Measurements from ENCODE around the gene COMMD7.

The COMMD7 gene

DNA sequence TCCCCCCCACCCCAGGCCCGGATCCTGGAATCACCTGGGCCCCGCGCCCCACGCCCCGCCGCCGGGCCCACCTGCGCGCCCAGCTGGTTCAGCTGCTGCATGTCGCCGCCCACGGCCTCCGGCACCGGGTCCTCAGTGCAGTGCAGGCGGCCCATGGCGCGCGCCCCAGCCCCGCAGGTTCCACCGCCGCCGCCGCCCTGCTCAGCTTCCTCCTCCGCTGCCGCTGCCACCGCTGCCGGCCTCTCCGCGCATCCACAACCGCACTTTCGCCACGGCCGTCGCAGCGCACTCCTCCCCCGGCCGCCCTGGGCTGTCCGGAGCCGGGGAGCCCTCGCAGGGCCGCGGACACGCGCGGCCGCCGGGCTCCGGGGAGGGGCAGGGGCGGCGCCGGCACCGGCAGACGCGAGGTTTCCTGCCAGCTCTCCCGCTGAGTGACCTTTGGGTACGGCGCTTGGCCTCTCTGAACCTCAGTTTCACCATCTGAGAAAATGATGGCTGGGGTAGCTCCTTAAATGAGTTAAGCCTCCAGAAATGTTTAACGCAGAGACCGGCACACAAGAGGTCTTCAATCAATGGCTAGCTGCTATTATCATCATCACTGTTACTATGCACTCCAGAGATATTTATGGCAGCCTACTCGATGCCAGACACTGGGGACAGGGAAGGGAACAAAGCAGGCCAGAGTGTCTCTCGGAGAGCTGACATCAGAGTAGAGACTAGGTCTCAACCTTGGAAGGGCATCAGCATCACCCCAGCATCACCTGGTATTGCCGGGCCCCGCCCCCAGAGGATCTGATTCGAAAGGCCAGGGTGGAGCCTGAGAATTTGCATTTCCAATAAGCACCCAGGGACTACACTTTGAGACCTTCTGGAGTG lies at the start of gene COMMD7:
Gene COMMD7 (minus strand): TSS at position 231 of the 876 bp plus-strand sequence. CDS start 76 bp downstream, at position 155.
- Histone ChIP-seq H3K36me3 (peaks cover 6% of the 10 kb centered on the region), H3K27me3 (no peaks in the 10 kb centered on the region), H3K4me2 (peak within 1 kb of the TSS; percentile 98), H3K4me3 (peak within 1 kb of the TSS; percentile 87), H3K9ac (peak within 1 kb of the TSS; percentile 92), H3K9me3 (no peaks in the 10 kb centered on the region), H3K27ac (peak within 1 kb of the TSS; percentile 81), H4K20me1 (peaks cover 19% of the 10 kb centered on the region), H3K4me1 (peaks cover 35% of the 10 kb centered on the region)
- no peak for TF ChIP-seq Cebpa-rat (IDR thresholded peaks at IDR 0.05)

DNA sequence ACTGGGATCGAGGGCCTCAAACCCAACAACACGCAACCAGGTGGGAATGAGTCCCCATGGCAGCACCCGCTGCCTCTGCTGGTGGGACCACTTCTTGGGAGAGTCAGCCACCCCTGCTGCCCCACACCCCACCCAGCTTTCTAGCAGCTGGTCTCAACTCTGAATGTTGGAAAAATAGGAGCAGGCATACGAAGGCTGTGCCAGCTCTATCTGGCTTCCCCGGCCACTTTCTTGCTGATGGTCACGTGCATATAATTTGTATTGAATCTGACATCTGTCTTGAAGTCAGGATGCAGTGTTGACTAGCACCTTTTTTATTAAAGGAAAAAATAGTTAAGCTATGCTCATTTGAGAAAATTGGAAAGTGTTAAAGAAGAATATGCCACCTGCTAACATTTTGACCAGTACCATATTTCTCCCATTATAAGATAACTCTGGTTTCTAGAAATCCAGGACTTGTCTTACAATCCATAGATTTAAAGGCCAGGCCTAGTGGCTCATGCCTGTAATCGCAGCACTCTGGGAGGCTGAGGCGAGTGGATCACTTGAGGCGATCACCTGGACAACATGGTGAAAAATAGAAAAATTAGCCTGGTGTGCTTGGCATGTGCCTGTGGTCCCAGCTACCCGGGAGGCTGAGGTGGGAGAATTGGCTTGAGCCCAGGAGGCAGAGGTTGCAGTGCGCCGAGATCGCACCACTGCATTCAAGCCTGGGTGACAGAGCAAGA lies 49.6 kb upstream of the COMMD7 start:
- Histone ChIP-seq H3K9me3 (no peaks in the 10 kb centered on the region), H3K4me1 (peaks cover 100% of the 10 kb centered on the region), H3K4me3 (peak overlapping the region; percentile 45), H4K20me1 (no peaks in the 10 kb centered on the region), H3K27ac (peak overlapping the region; percentile 66), H3K9ac (no peak overlapping the region), H3K4me2 (peak overlapping the region; percentile 94), H3K27me3 (no peaks in the 10 kb centered on the region), H3K36me3 (no peaks in the 10 kb centered on the region)
- no peak for TF ChIP-seq Cebpa-rat (IDR thresholded peaks at IDR 0.05)

DNA sequence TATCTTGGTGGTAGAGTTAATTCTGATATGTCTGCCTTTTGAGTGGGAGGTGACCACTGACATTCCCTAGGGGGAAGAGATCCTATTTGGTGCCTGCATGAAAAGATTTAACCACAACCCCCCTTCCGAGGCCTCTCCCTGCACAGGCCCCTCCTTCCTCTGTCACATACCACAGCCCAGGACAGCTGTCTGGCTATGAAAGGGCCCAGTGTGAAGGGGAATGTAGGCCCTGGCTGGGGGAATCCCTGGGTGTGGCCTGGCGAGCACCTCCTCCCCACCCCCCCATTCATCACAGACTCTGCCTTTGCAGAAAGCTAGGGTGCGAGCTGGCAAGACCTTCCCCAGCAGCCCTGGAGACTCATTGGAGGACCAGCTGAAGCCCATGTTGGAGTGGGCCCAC lies 49.0 kb upstream of the COMMD7 start:
- no peaks in the 10 kb centered on the region for H3K9me3 ChIP-seq
- TF ChIP-seq Cebpa-rat (IDR thresholded peaks at IDR 0.05) = no peak
- H3K4me3 ChIP-seq = peak overlapping the region; percentile 45
- H4K20me1 ChIP-seq = no peaks in the 10 kb centered on the region
- peaks cover 4% of the 10 kb centered on the region; the same call in 1 of the 2 replicates for H3K36me3 ChIP-seq
- H3K4me1 ChIP-seq = peaks cover 96% of the 10 kb centered on the region
- peak overlapping the region; percentile 66 for H3K27ac ChIP-seq
- H3K9ac ChIP-seq = peak overlapping the region; percentile 40; the same call in 1 of the 2 replicates
- no peaks in the 10 kb centered on the region for H3K27me3 ChIP-seq
- peak overlapping the region; percentile 94 for H3K4me2 ChIP-seq

DNA sequence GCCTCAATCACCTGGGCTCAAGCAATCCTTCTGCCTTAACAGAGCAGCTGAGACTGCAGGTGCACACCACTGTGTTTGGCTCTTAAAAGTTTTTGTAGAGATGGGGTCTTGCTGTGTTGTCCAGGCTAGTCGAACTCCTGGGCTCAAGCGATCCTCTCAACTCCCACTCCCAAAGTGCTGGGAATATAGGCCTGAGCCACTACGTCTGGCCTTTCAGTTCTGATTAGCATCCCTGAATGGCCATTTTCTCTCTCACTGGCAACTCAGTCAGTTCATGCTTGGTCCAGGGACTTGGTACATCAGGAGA lies 47.4 kb upstream of the COMMD7 start:
- H3K9me3 ChIP-seq = no peaks in the 10 kb centered on the region
- H3K9ac ChIP-seq = no peak overlapping the region
- no peak for TF ChIP-seq Cebpa-rat (IDR thresholded peaks at IDR 0.05)
- peak overlapping the region; percentile 94 for H3K4me2 ChIP-seq
- H3K27ac ChIP-seq = no peak overlapping the region
- H3K4me3 ChIP-seq = no peak overlapping the region
- no peaks in the 10 kb centered on the region for H4K20me1 ChIP-seq
- H3K27me3 ChIP-seq = no peaks in the 10 kb centered on the region
- peaks cover 20% of the 10 kb centered on the region; the same call in 1 of the 2 replicates for H3K36me3 ChIP-seq
- peaks cover 80% of the 10 kb centered on the region for H3K4me1 ChIP-seq

DNA sequence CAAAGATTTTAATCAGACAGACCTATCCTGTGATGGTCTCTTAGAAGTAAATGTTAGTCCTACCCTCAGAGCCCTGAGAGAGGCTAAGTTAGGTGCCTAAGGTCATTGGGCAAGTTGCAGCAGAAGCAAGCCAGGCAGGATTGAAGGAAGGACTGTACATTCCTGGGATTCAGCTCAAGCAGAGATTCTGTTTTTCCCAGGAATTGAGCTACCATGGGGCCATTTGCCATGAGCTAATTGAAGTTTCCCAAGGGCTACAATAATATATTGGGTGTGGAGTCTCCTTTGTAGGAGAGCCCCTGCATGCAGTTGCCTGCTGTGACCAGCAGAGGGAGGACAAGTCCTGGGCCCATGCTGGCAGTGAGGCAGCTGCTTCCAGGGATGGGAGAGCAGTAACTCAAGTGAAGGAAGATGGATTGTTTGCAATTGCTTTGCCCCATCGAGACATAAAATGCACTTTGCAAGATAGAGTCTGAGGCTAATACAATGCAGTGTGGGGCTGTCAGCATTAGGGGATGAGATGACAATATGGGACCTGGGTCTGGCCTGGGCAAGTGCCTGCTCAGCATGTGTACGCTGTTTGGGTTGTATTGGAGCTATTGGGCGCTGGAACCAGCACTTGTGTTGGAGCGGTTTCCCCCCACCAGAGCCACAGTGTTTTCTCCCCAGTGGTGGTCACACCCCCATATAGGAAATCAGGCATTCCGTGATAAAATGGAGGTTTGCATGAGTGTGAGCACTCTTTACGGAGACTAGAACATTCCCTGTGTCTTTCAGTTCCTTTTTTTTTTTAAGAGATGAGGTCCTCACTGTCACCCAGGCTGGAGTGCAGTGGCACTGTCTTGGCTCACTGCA lies 46.9 kb upstream of the COMMD7 start:
- Histone ChIP-seq H3K9me3 (no peaks in the 10 kb centered on the region), H3K4me1 (peaks cover 74% of the 10 kb centered on the region), H3K27me3 (no peaks in the 10 kb centered on the region), H3K36me3 (peaks cover 25% of the 10 kb centered on the region; the same call in 1 of the 2 replicates), H3K27ac (no peak overlapping the region), H4K20me1 (no peaks in the 10 kb centered on the region), H3K9ac (no peak overlapping the region), H3K4me2 (peak overlapping the region; percentile 94), H3K4me3 (no peak overlapping the region)
- no peak for TF ChIP-seq Cebpa-rat (IDR thresholded peaks at IDR 0.05)

DNA sequence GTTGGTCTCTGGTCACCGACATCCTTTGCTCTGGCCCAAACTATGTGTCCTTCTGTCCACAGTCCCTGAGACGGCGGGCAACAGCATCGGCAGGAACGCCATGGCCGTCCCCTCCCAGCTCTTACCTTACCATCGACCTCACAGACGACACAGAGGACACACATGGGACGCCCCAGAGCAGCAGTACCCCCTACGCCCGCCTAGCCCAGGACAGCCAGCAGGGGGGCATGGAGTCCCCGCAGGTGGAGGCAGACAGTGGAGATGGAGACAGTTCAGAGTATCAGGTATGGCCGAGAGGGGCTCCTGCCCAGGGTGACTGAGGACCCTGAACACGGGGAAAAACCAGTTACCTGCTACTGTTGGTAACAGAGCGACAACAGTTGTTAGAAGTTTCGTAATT lies 43.9 kb upstream of the COMMD7 start:
- H3K36me3 ChIP-seq = peaks cover 33% of the 10 kb centered on the region; the same call in 1 of the 2 replicates

DNA sequence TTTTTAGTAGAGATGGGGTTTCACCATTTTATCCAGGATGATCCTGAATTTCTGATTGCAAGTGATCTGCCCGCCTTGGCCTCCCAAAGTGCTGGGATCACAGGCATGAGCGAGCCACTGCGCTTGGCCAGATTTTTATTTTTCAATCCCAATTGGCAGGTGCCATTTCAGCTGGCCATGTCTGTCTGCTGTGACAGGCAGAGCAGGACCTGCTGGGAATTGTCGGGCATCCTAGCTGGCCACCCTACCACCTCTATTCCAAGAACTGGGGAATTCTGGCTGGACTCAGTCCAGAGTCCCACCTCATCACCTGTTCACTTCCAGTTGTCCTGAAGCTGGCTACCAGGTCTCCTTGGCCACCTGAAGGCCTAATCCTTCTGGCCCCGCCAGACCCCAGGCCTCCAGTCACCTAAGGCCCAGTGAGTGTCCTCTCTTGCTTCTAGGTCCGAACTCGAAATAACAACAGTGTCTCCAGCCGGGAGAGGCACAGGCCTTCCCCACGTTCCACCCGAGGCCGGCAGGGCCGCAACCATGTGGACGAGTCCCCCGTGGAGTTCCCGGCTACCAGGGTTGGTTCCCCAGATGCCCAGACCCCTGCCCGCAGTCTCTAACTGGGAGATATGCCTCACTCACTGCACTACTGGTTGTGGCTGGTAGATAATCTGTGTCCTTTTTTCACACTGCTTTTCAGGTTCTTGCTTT lies 42.9 kb upstream of the COMMD7 start:
- Histone ChIP-seq H3K9ac (no peak overlapping the region), H3K36me3 (peaks cover 33% of the 10 kb centered on the region; the same call in 1 of the 2 replicates), H3K27ac (no peak overlapping the region), H4K20me1 (no peaks in the 10 kb centered on the region), H3K4me1 (peaks cover 50% of the 10 kb centered on the region), H3K27me3 (no peaks in the 10 kb centered on the region), H3K4me3 (no peak overlapping the region), H3K9me3 (no peaks in the 10 kb centered on the region), H3K4me2 (no peak overlapping the region)
- no peak for TF ChIP-seq Cebpa-rat (IDR thresholded peaks at IDR 0.05)

More for the DNA sequence above, 43.9 kb upstream of the COMMD7 start:
- Histone ChIP-seq H3K27ac (no peak overlapping the region), H3K4me2 (no peak overlapping the region), H3K9me3 (no peaks in the 10 kb centered on the region), H3K4me1 (peaks cover 50% of the 10 kb centered on the region), H4K20me1 (no peaks in the 10 kb centered on the region), H3K9ac (no peak overlapping the region), H3K4me3 (no peak overlapping the region), H3K27me3 (no peaks in the 10 kb centered on the region)
- no peak for TF ChIP-seq Cebpa-rat (IDR thresholded peaks at IDR 0.05)

DNA sequence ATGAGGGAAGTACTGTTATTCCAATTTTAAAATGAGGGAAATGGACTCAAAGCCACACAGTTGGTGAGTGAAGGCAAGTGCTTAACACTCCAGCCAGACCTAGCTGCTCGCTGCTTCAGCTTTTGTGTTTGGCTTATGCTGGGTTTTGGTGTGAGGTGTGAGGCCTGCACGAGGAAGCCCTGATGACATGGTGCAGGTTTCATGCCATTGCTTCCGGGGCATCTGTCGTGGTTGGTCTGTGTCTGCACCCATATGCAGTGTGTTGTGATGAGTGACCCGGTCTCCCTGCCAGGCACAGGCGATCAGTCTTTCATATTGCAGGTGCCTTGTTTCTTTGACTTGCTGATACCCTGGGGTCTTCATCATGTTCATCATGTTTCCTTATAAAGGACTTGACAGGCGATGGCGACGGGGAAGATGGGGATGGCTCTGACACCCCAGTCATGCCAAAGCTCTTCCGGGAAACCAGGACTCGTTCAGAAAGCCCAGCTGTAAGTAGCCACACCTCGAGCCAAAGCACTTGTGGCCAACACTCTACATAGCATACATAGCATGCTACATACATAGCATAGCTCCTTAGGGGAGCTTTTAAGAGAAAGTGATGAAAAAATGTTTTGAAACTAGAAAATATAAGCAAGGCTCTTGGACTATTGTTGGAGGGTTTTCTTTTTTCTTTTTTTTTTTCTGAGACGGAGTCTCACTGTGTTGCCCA lies 41.3 kb upstream of the COMMD7 start:
- no peaks in the 10 kb centered on the region for H4K20me1 ChIP-seq
- peaks cover 33% of the 10 kb centered on the region; the same call in 1 of the 2 replicates for H3K36me3 ChIP-seq
- H3K9ac ChIP-seq = no peak overlapping the region
- H3K9me3 ChIP-seq = no peaks in the 10 kb centered on the region
- no peaks in the 10 kb centered on the region for H3K27me3 ChIP-seq
- H3K27ac ChIP-seq = no peak overlapping the region
- H3K4me2 ChIP-seq = no peak overlapping the region
- no peak overlapping the region for H3K4me3 ChIP-seq
- no peak for TF ChIP-seq Cebpa-rat (IDR thresholded peaks at IDR 0.05)
- H3K4me1 ChIP-seq = peaks cover 50% of the 10 kb centered on the region
